Measurements from ENCODE around the gene FAM170B.

The FAM170B gene

DNA sequence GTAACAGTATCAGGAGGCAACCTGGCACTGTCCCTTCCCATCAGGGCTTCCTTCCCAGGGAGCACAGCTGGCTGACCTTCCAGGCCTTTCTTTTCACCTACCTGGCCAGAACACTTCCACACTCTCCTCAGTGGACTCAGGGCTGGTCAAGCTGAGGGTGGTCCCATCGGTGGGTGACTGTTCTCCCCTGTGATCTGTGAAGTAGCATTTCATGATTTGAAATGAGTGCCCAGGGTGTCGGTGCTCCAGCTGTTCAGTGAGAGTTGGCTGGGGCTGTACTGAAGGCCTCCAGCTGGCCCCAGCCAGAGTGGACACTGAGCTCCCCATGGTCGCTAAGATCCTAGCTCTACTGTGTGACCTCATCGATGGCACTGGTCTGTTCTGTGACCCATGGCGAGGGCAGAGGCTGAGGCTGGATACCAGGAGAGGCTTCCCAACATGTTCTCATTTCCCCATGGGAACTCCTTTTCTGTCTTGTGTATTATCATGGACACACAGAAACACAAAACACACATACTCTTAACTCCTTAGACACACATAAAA is at the start of gene FAM170B:
Gene FAM170B, minus strand, starts transcription at position 316 of the 543 bp plus-strand sequence. Its CDS starts 103 bp downstream, at position 213.
- no peak for DNase-seq (ENCODE audit: low read depth in 2 of 2)

- no peak for DNase-seq (ENCODE audit: low read depth in 2 of 2)
Measured at GRCh38 chr10:49182776-49183175, 49.0 kb upstream of the FAM170B start.

GRCh38 chr10:49180444-49180860 is 46.6 kb upstream of the FAM170B start:
- no peak for DNase-seq (ENCODE audit: low read depth in 2 of 2)

GRCh38 chr10:49179699-49180443 is 46.0 kb upstream of the FAM170B start:
- no peak for DNase-seq (ENCODE audit: low read depth in 2 of 2)

DNA sequence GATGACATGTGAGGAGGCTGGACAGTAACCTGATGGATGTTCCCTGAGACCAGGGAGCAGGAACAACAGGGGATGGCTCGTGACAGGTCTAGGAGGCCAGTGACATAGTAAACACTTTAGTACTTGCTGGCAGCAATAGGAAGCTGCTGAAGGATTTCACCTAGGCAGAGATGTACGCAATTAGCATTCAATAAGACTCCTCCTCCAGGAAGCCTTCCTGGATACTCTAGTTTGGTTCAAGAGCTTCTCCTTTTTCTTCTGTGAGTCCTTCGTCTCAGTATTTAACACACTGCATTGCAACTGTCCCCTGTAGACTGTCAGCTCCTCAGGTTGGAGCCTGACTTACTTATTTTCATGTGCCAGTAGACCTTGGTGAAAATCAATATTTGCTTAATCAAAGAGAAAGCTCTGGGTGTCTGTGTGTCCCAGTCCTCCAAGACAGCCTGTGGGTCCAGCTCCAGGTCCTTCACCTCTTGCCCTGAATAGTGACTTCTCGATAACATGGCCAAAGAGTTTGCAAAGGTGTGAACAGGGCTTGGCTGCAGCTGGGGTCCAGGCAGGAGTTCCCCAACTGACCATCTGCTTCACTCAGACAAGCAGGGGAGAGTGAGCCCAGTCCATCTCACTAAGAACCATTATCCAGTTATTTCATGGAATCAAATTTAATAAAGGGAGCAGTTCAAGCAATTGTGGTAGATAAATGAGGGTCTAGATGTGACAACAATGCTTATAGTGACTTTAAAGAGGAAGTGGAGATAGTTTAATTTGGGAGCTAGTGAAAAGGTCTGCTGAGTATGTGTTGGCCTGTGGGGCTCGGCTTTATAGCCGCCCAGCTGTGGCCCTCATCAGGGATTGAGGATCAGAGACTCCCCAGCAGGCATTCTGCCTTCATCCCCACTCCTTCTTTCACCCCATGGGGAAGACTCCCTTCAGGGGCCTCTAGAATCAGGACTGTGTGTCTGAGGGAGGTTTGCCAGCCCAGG is 45.0 kb upstream of the FAM170B start:
- DNase-seq (ENCODE audit: low read depth in 2 of 2): no peak

GRCh38 chr10:49177391-49178355 is 43.9 kb upstream of the FAM170B start:
- DNase-seq (ENCODE audit: low read depth in 2 of 2): peak; percentile 23 to 47

GRCh38 chr10:49176310-49177268 is 42.8 kb upstream of the FAM170B start:
- no peak for DNase-seq (ENCODE audit: low read depth in 2 of 2)

DNA sequence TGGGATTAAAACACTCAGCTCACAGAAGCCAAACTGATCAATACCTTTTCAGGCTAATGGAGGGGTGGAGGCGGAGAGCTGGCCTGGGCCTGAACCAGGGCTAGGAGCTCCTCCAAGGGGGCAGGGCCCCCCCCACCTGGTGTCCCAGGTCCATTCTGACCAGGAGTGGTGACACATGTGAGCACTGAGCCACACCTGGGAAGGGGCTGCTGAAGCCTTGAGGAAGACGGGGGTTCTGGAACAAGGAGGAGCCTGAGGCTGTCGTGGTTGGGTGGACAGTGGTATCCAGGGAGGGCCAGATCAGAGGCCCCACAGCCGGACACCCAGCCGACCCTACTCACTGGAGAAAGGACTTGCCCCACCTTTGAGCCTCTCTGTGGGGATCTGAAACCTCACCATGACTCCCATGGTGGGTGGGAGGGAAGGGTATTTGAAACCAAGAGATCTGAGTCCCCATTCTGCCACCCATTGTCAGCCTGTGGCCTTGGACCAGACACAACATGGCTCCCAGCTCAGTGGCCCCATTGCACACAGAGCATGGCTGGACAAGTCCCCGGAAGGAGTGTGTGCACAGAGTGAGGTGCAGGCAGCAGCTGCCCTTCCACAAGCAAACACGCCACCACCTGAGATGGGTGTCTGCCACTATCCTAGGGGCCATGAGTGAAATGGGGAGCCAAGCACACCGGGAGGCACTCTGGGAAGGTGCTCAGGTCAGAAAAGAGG is 41.9 kb upstream of the FAM170B start:
- DNase-seq (ENCODE audit: low read depth in 2 of 2): no peak

- no peak for DNase-seq (ENCODE audit: low read depth in 2 of 2)
Measured at GRCh38 chr10:49174926-49175500, 41.2 kb upstream of the FAM170B start.

DNA sequence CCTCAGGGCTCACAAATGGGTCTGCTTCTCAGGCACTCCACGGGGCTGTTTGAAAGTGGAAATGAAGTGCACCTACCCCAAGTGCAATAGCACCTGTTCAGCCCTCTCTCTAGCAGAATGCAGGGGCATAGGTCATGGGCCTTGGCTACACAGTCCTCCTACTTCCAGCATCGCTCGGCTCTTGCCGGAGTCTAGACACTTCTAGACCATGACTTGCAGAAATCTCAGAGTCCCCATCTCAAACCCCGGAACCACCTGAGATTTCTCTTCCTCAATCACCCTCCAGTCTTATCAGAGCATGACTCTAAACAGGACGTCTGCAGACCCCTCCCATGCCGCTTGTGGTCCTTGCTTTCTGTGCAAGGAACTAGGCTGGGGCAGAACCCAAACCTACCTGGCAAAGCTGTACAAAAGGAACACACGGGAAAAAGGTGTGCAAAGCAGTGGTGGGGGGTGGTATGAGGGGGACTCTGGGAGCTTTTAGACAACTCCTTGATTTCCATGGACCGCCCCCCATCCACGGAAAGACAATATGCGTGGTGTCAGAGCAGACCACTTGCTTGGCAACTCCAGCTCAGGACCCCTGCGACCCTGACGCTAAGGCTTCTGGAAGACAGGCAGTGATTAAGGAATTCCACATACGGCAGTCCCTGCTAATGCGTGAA is 40.6 kb upstream of the FAM170B start:
- no peak for DNase-seq (ENCODE audit: low read depth in 2 of 2)

DNA sequence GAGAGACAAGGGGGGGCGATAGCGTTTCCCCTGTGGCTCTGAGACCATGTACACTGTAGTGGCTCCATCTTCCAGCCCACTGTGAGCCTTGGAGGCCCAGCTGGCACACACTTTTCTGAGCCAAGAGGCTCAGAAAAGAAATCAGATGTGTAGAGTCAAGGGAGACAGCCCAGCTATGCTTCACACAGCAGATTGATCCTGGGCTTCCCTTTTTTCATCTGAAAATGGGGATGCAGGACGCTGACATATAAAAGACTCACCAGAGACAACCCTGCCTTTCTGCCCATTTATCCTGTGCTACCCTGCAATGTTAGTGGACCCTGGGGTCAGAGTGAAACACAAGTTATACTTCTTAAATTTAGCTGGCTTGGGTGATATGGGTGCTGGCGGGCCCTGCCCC is 40.0 kb upstream of the FAM170B start:
- no peak for DNase-seq (ENCODE audit: low read depth in 2 of 2)

- DNase-seq (ENCODE audit: low read depth in 2 of 2): no peak
Measured at GRCh38 chr10:49173201-49173772, 39.5 kb upstream of the FAM170B start.

GRCh38 chr10:49172777-49173132 is 38.9 kb upstream of the FAM170B start:
- no peak for DNase-seq (ENCODE audit: low read depth in 2 of 2)

GRCh38 chr10:49172061-49172776 is 38.4 kb upstream of the FAM170B start:
- DNase-seq (ENCODE audit: low read depth in 2 of 2): no peak

DNA sequence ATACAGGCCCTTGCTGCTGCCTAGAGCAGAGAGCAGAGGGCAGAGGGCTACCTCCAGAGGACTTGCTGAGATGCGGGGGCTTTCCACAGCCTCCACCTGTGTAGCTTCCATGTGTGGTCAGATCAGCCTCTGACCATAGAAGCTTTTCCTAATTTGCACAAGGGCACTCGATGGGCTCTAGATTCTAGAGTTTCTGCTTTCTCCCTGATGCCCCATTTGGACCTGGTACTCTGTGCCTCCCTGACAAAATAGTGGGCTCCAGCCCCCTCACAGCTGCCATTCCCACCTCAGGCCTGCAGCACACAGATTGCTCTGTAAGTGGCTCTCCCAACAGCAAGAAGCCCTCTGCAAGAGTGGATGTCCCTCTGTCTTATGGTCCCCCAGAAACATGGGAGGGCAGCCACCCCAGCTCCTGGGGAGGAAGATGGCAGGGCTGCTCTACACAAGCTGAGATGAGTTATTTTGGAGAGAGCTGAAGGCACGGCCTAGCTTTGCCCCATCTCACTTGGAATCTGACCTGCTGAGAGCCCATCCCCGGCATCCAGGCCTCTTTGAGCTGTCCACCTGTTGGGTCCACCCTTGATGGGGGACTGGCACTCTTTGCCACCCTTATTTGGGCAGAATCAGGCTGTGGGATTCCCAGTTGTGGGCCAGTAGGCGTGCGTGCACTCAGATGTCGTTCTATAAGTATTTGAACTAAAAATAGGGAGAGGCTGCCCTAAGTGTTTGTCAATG is 37.7 kb upstream of the FAM170B start:
- no peak for DNase-seq (ENCODE audit: low read depth in 2 of 2)

- DNase-seq (ENCODE audit: low read depth in 2 of 2): no peak
Measured at GRCh38 chr10:49170632-49171325, 37.0 kb upstream of the FAM170B start.
